HG02610 (cell line): ENCODE results near the gene ACTG1.

Experiments used
- ATAC-seq: cut with Tn5 transposase; IDR thresholded peaks from one replicate; pipeline ENCODE4 v1.9.1; 2021; ENCODE audit warnings: mild to moderate bottlenecking, moderate library complexity; ENCODE audit not compliant: unreplicated experiment

ACTG1 gene

DNA sequence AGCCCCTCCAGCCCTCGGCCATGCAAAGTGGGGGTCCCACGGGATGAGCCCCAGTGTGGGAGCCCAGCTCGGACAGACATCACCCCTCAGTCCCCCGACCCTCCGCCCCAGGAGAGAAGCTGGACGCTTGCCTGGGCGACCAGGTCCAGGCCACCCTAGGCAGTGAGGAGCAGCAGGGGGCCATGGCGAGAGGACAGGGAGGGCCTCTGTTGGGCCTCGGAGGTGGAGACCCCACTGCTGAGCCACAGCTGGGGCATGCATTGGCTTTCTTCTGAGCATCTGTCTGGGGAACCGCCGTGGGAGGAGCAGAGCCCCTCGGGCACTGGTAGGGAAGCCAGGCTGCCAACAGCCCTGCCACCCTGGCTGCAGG lies 13.0 kb downstream of the ACTG1 start:
- no peak for ATAC-seq

- ATAC-seq = no peak
These were observed 13.5 kb downstream of the ACTG1 start for GRCh38 chr17:81498953-81499600.

DNA sequence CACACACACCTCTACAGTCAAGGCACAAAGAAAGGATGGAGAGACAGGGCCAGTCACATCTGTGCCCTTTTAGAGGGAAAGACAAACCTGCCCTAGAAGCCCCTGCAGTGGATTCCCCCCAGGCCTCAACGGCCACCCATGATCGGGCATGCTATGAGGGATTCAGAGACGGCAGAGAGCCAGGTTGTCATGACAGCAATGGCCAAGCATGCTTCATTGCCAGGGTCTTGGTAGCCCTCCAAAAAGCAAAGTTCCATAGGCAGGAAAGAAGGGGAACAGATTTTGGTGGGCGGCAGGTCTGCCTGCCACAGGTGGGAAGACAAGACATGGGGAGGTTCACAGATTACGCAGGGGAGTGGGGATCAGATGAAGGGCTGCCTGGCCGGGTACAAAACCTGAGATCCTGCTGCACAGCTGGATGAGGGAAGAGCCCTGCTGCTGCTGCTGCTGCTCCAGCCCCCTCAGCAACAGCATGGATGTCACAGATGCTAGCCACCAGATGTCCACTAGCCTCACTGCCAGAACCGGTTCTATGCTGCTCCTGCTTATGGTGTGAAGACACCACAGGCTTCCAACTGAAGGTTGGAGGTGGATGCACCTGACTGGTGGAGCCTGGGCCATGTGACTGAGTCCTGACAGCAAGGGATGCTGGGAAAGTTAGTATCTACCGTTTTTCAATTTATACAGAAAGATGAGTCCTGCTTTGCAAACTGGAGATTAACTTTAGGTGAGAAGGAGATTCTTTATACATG lies 17.8 kb downstream of the ACTG1 start:
- ATAC-seq = no peak

DNA sequence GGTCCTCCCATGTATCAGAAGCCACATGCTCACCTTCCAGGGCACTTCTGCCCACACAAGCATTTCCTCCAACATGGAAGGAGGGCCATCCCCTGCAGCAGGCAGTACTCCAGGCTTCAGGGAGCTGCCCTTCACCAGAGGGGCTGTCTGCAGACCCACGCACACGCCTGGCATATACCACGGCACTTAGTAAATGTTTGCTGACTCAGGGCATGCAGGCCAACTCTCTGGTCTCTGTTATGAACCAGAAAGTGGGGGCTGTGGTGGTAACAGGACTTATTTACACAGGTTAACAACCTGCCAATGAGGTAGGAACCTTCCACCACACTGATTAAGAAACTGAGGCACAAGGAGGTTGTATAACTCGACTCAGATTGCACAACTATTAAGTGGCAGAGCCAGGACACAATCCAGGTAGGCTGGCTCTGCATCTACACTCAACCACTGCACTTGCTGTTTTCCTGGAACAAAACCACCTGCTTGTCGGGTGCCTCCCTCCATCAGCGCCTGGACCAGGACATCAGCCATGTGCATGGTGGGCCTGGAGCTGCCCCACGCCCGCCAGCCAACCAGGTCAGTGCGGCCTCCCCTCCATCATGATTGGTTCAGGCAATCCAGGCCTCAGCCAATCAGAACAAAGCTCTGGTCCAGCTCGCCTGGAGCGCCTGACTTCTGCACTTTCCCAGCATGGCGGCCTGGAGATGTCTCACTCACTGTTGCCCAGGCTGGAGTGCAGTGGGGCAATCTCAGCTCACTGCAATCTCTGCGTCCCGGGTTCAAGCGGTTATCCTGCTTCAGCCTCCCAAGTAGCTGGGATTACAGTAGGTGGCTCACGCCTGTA lies 19.2 kb downstream of the ACTG1 start:
- ATAC-seq = no peak

DNA sequence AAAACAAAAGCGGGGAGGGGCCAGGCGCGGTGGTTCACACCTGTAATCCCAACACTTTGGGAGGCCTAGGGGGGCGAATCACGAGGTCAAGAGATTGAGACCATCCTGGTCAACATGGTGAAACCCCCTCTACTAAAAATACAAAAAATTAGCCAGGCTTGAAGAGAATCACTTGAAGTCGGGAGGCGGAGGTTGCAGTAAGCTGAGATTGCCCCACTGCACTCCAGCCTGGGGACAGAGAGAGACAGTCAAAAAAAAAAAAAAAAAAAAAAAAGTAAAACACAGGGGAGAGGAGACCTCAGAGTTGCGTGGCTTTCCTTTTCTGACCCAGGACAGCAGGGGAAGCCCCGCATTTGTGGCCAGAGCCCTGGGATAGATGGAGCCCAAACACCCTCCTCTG lies 19.9 kb downstream of the ACTG1 start:
- ATAC-seq = no peak

DNA sequence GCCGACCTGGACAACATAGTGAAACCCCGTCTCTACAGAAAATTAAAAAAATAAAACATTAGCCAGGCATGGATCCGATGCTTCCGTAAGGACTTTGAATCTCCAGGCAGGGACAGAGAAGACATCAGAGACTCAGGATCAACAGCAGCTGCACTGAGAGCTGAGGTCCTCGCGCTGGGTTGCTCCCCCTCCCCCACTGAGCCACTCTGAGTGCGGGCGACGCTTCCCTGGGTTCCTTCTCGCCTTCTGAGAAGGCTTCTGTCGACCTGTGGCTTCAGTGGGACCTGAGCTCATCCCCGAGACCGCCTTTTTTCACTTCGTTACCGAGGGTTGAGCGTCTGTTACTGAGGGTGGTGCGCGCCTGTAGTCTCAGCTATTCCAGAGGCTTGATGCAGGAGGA lies 20.4 kb downstream of the ACTG1 start:
- no peak for ATAC-seq

DNA sequence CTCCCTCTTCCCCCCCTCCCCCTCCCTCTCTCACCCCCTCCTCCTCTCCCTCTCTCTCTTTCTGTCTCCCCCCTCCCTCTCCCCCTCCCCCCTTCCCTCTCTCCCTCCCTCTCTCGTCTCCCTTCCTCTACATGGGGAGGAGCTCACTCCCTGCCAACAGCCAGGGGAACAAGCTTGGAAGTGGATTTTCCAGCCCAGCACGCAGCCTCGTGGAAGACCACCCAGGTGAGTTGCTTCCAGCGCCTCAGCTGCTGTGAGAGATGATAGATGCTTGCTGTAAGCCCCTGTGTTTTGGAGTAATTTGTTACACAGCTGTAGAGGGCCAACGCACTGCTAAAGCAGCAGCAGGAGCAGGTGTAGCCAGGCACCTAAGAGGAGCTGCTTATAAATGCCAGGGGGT lies 20.8 kb downstream of the ACTG1 start:
- ATAC-seq = no peak

DNA sequence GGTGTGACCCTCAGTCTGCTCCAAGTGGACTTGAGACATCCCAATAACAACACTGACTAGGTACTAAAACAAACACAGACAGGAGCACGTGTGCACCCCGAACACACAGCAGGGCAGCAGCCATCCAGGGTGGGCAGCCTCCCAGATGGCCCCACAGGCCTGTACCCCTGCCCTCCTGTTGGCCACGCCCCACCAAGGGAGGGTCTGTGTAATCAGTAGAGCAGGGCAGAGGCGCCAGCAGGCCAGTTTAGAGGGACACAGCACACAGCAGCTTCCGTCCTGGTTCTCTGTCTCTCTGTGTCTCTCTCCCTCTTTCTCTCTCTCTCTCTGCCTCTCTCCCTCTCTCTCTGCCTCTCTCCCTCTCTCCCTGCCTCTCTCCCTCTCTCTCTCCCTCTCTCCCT lies 21.4 kb downstream of the ACTG1 start:
- no peak for ATAC-seq

DNA sequence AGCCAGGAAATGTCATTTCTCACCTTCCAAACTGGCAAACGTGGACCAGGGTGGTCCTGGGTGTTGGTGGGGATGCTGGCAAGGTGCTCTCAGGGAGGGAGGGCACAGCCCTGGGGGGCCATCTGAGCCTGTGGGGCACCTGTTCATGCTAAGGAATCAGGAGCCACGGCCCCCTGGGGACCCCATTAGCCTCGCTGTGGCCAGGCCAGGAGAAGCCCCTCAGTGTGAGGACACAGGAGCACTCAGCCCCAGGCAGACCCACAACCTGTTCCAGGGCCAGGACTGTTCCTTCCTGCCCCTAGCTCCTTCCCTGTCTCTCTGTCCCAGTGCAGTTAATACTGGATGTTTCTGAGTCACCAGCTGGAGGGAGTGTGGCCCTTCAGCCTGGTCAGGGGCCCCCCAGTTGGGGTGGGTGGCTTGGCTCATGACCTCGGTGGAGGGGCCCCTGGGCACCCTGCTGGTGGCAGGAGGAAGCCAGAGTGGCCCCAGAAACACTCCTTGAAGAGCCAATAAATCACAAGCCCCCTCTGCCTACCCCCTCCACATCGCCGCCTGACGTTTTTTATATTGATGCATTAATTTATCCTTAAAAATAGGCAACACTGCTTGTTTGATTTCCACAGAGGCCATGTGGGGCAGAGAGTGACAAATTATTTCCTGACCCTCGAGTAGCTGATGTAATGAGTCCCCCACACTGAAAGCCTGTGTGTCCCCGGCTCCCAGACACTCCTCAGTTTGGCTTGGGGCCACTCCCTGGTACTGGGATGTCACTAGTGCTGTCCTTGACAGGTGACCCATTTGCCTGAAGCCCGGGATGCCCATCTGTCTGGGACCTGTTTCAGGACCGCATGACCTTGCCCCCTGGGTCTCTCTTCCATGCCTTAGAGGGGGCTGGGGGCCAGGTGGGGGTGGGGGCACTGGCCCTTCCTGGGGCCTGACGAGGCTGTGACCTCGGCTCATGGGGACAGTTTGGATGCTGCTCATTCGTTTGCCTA lies 22.3 kb downstream of the ACTG1 start:
- ATAC-seq = no peak

DNA sequence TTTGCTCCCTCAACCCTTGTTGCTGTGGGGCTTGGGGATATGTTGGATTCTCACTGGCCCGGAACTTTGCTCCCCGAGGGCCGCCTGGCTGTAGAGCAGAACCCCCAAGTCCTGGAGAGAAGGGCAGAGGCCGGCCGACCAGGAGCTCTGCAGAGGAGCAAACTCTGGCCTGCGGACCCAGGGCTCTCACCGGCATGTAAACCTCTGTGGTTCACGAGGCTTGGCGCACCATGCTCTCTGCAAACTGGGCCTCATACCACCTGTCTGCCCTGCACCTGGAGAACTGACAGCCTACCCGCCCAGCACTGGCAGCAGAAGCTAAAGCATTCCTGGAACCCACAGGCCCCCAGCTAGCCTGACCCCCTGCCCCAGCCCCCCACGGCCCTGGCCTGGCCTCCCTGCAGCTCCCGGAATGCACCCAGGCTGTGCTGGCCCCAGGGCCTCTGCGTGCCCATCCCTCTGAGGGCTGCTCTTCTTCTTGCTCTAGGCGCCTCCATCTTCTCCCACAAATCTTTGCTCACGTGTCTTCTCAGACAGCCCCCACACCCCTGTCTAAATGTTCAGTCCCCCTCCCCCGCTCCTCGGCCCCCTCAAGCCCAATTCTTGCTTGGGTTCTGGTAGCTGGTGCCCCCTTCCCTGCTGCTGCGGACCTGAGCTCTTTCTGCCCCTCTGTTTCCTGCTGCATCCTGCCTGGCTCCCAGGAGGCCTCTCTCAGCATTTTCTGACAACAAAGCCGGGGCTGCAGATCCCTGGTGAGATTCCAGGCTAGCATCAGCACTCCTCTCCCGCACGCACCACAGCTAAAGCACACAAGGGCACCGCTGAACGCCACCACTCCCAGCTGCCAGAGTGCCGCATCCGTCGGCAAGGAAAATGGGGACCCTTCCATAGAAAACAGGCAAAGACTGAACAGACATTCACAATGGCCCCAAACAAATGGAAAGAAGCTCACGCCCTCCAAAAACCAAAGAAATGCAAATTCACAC lies 23.3 kb downstream of the ACTG1 start:
- no peak for ATAC-seq

DNA sequence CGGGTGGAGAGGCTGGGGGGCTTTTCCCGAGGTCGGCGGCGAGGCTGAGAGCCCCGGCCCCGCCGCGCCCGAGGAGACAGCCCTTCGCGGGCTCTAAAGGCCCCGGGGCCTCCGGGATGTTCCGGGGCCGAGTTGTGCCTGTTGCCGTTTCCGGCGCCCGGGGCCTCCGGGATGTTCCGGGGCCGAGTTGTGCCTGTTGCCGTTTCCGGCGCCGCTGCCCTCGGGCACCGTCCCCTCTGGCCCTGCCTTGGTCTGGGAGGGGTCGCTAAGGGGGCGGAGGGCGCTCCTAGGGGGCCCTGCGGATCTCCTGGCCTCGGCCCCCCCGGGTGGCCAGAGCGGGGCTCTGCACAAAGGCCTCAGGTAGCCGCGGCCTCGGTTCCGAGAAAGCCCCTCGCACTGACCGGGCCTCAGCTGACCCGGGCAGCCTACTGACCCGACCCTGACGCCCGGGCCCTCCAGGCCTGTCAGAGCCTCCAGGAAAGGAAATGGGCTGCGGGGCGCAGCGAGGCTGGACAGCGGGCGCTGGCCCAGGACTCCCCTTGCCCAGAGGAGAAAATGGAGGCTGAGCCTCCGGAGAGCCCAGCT lies 24.2 kb downstream of the ACTG1 start:
- ATAC-seq = no peak

- peak; percentile 46 for ATAC-seq
These were observed 24.9 kb downstream of the ACTG1 start for GRCh38 chr17:81487487-81488275.

DNA sequence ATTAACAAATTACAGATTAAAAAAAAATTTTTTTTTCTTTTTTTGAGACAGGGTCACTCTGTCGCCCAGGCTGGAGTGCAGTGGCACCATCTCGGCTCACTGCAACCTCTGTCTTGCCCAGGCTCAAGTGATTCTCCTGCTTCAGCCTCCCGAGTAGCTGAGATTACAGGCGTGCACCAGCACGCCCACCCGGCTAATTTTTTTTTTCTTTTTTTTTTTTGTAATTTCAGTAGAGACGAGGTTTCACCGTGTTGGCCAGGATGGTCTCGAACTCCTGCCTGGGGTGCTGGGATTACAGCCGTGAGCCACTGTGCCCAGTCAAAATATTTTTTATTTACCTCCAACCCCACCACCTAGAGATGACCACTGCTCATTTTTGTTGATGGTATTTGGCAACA lies 25.5 kb downstream of the ACTG1 start:
- no peak for ATAC-seq

GRCh38 chr17:81486199-81486810 lies 26.3 kb downstream of the ACTG1 start:
- no peak for ATAC-seq

- ATAC-seq = peak; percentile 45
These were observed 28.2 kb downstream of the ACTG1 start for GRCh38 chr17:81484195-81484979.

GRCh38 chr17:81483862-81484194 lies 28.8 kb downstream of the ACTG1 start:
- ATAC-seq = no peak
